Keratinocyte (primary cell): Measurements from ENCODE around the gene CDH12. TPM values are rescaled to one million over a fixed set of nuclear protein-coding genes. Genes with fewer than 3 reads are reported as not detected.

ENCODE experiments used
- DNase-seq: peaks from one replicate; pipeline ENCODE4 v3.0.0-alpha.2; 2011; ENCODE audit warnings: low read depth, missing footprints, low spot score
- FAIRE-seq: peaks from 2 replicates; lab custom pipeline; 2011; peaks lifted over from hg19 to GRCh38; lab: Jason Lieb, UNC
- H2AFZ ChIP-seq: 2 replicates; pipeline ENCODE4 v1.6.0; 2012; ENCODE audit warnings: low read length, control low read depth, inconsistent platforms; ENCODE audit not compliant: control insufficient read depth
- H3K27ac ChIP-seq: 2 replicates; pipeline ENCODE4 v1.5.1; 2011; ENCODE audit warnings: low read length; ENCODE audit not compliant: control insufficient read depth, insufficient read depth
- H3K27me3 ChIP-seq: 3 replicates; pipeline ENCODE4 v1.6.0; 2011; ENCODE audit warnings: low read length; ENCODE audit not compliant: control insufficient read depth, insufficient read depth; ENCODE audit errors: extremely low read depth
- H3K36me3 ChIP-seq, 2 experiments: 2 replicates in 1 of 2; 3 replicates in 1 of 2; pipeline ENCODE4 v1.5.1; 2011; ENCODE audit warnings: low read length in 2 of 2, mild to moderate bottlenecking in 1 of 2; ENCODE audit not compliant: control insufficient read depth in 2 of 2, insufficient read depth in 2 of 2; ENCODE audit errors: extremely low read depth in 1 of 2
- H3K4me1 ChIP-seq: 3 replicates; pipeline ENCODE4 v1.5.1; 2011; ENCODE audit warnings: low read length; ENCODE audit not compliant: control insufficient read depth, insufficient read depth; ENCODE audit errors: extremely low read depth
- H3K4me2 ChIP-seq: 3 replicates; pipeline ENCODE4 v1.6.0; 2011; ENCODE audit warnings: low read depth, low read length; ENCODE audit not compliant: control insufficient read depth, insufficient read depth; ENCODE audit errors: extremely low read depth
- H3K4me3 ChIP-seq, 3 experiments: fragments of 200-600 bp in 1 of 3; sonication (generic) in 1 of 3; 2 replicates in 2 of 3; 3 replicates in 1 of 3; pipeline ENCODE4 v1.5.1; 2011 to 2016; ENCODE audit warnings: low read length in 3 of 3, mild to moderate bottlenecking in 3 of 3, control low read depth in 2 of 3, inconsistent platforms in 1 of 3, low read depth in 1 of 3, mixed read lengths in 1 of 3, mixed run types in 1 of 3, moderate library complexity in 1 of 3; ENCODE audit not compliant: control insufficient read depth in 2 of 3, insufficient read depth in 2 of 3; ENCODE audit errors: extremely low read depth in 1 of 3
- H3K79me2 ChIP-seq: 2 replicates; pipeline ENCODE4 v1.6.0; 2012; ENCODE audit warnings: low read length; ENCODE audit not compliant: control insufficient read depth, insufficient read depth
- H3K9ac ChIP-seq: 3 replicates; pipeline ENCODE4 v1.6.0; 2011; ENCODE audit warnings: low read length; ENCODE audit not compliant: control insufficient read depth, insufficient read depth; ENCODE audit errors: extremely low read depth
- H3K9me1 ChIP-seq: 3 replicates; pipeline ENCODE4 v1.6.0; 2011; ENCODE audit warnings: low read length; ENCODE audit not compliant: control insufficient read depth, insufficient read depth; ENCODE audit errors: extremely low read depth
- H3K9me3 ChIP-seq: 2 replicates; pipeline ENCODE4 v1.5.1; 2012; ENCODE audit warnings: low read depth, low read length; ENCODE audit not compliant: control insufficient read depth
- H4K20me1 ChIP-seq: 3 replicates; pipeline ENCODE4 v1.6.0; 2011; ENCODE audit warnings: low read length; ENCODE audit not compliant: control insufficient read depth, insufficient read depth; ENCODE audit errors: extremely low read depth
- EZH2 ChIP-seq: IDR thresholded peaks from one replicate; pipeline ENCODE4 v1.6.1; 2012; ENCODE audit warnings: inconsistent platforms, mild to moderate bottlenecking, low read length, moderate library complexity
- dilution Hi-C: fragments of 300-500 bp; cut with MboI; formaldehyde crosslinking; loops from one replicate; pipeline ENCODE4 v1.7.0; 2020; ENCODE audit warnings: low sequenced_read_pairs; ENCODE audit not compliant: extremely low pct_ligation_motif_present
- polyA plus RNA-seq, 5 experiments: library from polyadenylated mRNA; depleted of rRNA in 3 of 5; stranded (reverse) in 3 of 5; stranded (forward) in 1 of 5; unstranded in 1 of 5; fragments of >200 nt; gene quantifications; 1 replicate in 1 of 5; 2 replicates in 3 of 5; 3 replicates in 1 of 5; pipeline versions ENCODE4 v1.2.1 to v1.2.3, GENCODE V29; 2011 to 2012; ENCODE audit warnings: missing spikeins in 2 of 5, low read depth in 1 of 5, low replicate concordance in 1 of 5
- TF ChIP-seq, protein P1 (sequence below), 3 experiments: IDR thresholded peaks in 1 of 3; conservative IDR thresholded peaks in 1 of 3; optimal IDR thresholded peaks in 1 of 3; 2 replicates in 2 of 3; 3 replicates in 1 of 3; pipeline versions ENCODE3 to v1.5.1; 2011; ENCODE audit warnings: low read length in 3 of 3, mild to moderate bottlenecking in 3 of 3, moderate library complexity in 2 of 3, control low read depth in 1 of 3, inconsistent platforms in 1 of 3; ENCODE audit not compliant: insufficient read depth in 2 of 3; ENCODE audit errors: extremely low read depth in 1 of 3

The CDH12 gene
- polyA plus RNA-seq, 1 donor (not counting 4 experiments of a cell fraction or from before 2014, with no cell fraction given) = not detected

DNA sequence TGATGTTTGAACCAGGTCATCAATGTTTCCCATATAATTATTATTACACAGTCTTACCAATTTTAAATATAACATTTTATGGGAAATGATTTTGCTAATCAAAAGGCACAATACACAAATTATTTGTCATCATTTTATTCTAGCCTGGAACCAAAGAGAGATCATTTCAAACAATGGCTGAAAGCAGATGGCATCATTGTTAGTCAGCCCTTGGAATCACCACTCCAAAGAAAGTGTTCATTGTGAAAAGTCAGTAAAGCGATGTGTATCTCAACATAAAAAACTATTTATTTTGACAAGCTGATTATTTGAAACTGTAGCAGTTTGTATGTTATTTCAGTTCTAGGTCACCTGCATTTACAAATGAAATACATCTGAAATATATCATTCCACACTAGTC, 1068.7 kb downstream of the CDH12 start:
- DNase-seq (no peak), FAIRE-seq (no peak)
- dilution Hi-C loops = no loop called here
- Histone ChIP-seq H3K79me2 (no peaks in the 10 kb centered on the region), H3K4me2 (no peak overlapping the region), H3K4me1 (no peaks in the 10 kb centered on the region), H3K27me3 (no peaks in the 10 kb centered on the region), H2AFZ (no peak overlapping the region), H4K20me1 (no peaks in the 10 kb centered on the region), H3K36me3 (no peaks in the 10 kb centered on the region), H3K4me3 (no peak overlapping the region), H3K9me3 (no peaks in the 10 kb centered on the region), H3K9me1 (no peaks in the 10 kb centered on the region), H3K27ac (no peak overlapping the region), H3K9ac (no peak overlapping the region)
- no peak for TF ChIP-seq EZH2
- TF ChIP-seq, protein P1, sequence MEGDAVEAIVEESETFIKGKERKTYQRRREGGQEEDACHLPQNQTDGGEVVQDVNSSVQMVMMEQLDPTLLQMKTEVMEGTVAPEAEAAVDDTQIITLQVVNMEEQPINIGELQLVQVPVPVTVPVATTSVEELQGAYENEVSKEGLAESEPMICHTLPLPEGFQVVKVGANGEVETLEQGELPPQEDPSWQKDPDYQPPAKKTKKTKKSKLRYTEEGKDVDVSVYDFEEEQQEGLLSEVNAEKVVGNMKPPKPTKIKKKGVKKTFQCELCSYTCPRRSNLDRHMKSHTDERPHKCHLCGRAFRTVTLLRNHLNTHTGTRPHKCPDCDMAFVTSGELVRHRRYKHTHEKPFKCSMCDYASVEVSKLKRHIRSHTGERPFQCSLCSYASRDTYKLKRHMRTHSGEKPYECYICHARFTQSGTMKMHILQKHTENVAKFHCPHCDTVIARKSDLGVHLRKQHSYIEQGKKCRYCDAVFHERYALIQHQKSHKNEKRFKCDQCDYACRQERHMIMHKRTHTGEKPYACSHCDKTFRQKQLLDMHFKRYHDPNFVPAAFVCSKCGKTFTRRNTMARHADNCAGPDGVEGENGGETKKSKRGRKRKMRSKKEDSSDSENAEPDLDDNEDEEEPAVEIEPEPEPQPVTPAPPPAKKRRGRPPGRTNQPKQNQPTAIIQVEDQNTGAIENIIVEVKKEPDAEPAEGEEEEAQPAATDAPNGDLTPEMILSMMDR (optimal IDR thresholded peaks at IDR 0.05 in 1 of 3, IDR thresholded peaks at IDR 0.05 in 1 of 3, conservative IDR thresholded peaks at IDR 0.05 in 1 of 3; ENCODE audit: extremely low read depth in 1 of 3, insufficient read depth in 2 of 3, low read length in 3 of 3) = no peak

DNA sequence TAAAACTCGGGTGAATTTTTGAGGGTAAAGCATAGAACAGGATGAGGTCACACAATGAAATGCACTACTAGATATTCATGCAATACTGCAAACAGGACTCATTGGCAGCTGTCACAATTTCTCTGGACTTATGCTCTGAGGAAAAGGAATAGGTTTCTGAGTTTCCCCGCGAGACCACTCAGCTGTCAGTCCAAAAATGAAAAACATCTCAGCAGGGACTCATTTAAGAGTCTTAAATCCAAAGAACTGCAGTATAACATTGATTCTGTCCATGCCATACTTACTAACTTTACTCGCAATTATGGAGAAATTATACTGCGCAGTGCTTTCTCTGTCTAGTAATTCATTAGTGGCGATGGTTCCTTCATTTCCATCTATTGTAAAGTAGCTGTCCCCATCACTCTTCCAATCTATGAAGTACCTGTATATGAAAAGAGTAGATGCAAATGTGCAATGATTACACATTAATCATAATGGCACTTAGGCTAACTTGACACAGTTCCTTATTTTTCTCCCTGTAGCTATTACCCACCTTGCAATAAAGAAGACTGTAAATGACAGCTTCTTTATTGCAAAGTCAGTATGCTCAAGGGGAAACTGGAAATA, 1070.0 kb downstream of the CDH12 start:
- FAIRE-seq = no peak
- no peaks in the 10 kb centered on the region for H3K27me3 ChIP-seq
- no peak overlapping the region for H3K27ac ChIP-seq
- no peak overlapping the region for H3K9ac ChIP-seq
- H4K20me1 ChIP-seq = no peaks in the 10 kb centered on the region
- no peaks in the 10 kb centered on the region for H3K4me1 ChIP-seq
- H3K4me3 ChIP-seq = no peak overlapping the region
- no peaks in the 10 kb centered on the region for H3K9me3 ChIP-seq
- no peak overlapping the region for H3K4me2 ChIP-seq
- H3K9me1 ChIP-seq = no peaks in the 10 kb centered on the region
- DNase-seq = no peak
- TF ChIP-seq, protein P1 (optimal IDR thresholded peaks at IDR 0.05 in 1 of 3, IDR thresholded peaks at IDR 0.05 in 1 of 3, conservative IDR thresholded peaks at IDR 0.05 in 1 of 3; ENCODE audit: extremely low read depth in 1 of 3, insufficient read depth in 2 of 3, low read length in 3 of 3) = no peak
- no peak for TF ChIP-seq EZH2
- dilution Hi-C loops = no loop called here
- H3K79me2 ChIP-seq = no peaks in the 10 kb centered on the region
- no peak overlapping the region for H2AFZ ChIP-seq
- no peaks in the 10 kb centered on the region for H3K36me3 ChIP-seq
